Peyer's patch (tissue), 4 donors: ENCODE data around the gene ARHGEF1. TPM values are rescaled to one million over a fixed set of nuclear protein-coding genes. Genes with fewer than 3 reads are reported as not detected.
"Not testable (repeated sequence)": the region's sequence is repeated elsewhere in the genome, so short reads cannot be mapped to it uniquely, and the experiment has no call there.

Source experiments
- DNase-seq, 3 donors: peaks; one replicate each; pipeline ENCODE4 v3.0.0-alpha.2; 2017 to 2019
- H3K27ac ChIP-seq, 4 donors: fragments of 200-600 bp; sonication (generic); one replicate each; pipeline ENCODE4 v1.5.1; 2016 to 2019
- H3K27me3 ChIP-seq, 2 donors: fragments of 200-600 bp; sonication (generic); one replicate each; pipeline ENCODE4 v1.5.1; 2019
- H3K36me3 ChIP-seq, 3 donors: fragments of 200-600 bp; sonication (generic); one replicate each; pipeline ENCODE4 v1.5.1; 2016 to 2019
- H3K4me1 ChIP-seq, 4 donors: fragments of 200-600 bp; sonication (generic); one replicate each; pipeline ENCODE4 v1.5.1; 2016 to 2019
- H3K4me3 ChIP-seq, 4 donors: fragments of 200-600 bp; sonication (generic); 1 replicate in 3 of 4; 2 replicates in 1 of 4; pipeline ENCODE4 v1.5.1; 2016 to 2019; ENCODE audit warnings: mild to moderate bottlenecking in 1 of 4
- H3K9me3 ChIP-seq, 4 donors: fragments of 200-600 bp; sonication (generic); one replicate each; pipeline ENCODE4 v1.5.1; 2016 to 2019; ENCODE audit warnings: mild to moderate bottlenecking in 1 of 4
- POLR2A ChIP-seq, 2 donors: fragments of 450-650 bp; IDR thresholded peaks; one replicate each; pipeline ENCODE4 v1.5.1; 2017; ENCODE audit warnings: antibody characterized with exemption in 2 of 2, mild to moderate bottlenecking in 2 of 2, moderate library complexity in 2 of 2
- total RNA-seq, 4 donors: library from RNA; depleted of rRNA; stranded (reverse); fragments of >200 nt; gene quantifications; one replicate each; pipeline ENCODE4 v1.1.0, GENCODE V29; 2016
- TF ChIP-seq, protein P1 (sequence below), 6 experiments: fragments of 450-650 bp in 4 of 6; fragments of 200-600 bp in 2 of 6; sonication (generic) in 1 of 6; IDR thresholded peaks; one replicate each; pipeline ENCODE4 v1.5.1; 2017 to 2019; ENCODE audit warnings: antibody characterized with exemption in 6 of 6, mild to moderate bottlenecking in 3 of 6, moderate library complexity in 1 of 6

ARHGEF1 gene
- total RNA-seq, 4 donors from 2014 or later: 90.0 to 368 (median 148) TPM

DNA sequence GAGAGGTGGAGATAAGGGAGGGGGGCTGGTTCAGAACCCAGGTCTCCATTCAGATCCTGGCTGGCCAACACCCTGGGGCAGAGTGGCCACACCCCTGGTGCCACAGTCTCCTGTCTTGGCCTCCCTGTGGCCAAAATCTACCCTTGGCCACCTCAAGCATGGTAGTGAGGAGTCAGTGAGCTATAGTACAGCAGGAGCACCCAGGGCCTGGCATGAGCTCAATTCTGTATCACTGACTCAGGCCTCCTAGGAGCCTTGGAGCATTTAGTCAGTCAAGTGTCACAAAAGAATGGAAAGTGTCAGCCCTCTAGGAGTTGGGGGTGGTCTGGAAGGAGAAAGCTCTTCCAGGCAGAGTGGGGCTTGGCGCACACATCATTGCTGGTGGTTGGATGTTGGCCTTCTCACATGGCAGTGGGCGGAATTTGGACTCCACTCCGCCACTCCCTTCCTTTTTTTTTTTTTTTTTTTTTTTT, 12.5 kb upstream of the ARHGEF1 start:
- TF ChIP-seq, protein P1, sequence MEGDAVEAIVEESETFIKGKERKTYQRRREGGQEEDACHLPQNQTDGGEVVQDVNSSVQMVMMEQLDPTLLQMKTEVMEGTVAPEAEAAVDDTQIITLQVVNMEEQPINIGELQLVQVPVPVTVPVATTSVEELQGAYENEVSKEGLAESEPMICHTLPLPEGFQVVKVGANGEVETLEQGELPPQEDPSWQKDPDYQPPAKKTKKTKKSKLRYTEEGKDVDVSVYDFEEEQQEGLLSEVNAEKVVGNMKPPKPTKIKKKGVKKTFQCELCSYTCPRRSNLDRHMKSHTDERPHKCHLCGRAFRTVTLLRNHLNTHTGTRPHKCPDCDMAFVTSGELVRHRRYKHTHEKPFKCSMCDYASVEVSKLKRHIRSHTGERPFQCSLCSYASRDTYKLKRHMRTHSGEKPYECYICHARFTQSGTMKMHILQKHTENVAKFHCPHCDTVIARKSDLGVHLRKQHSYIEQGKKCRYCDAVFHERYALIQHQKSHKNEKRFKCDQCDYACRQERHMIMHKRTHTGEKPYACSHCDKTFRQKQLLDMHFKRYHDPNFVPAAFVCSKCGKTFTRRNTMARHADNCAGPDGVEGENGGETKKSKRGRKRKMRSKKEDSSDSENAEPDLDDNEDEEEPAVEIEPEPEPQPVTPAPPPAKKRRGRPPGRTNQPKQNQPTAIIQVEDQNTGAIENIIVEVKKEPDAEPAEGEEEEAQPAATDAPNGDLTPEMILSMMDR (IDR thresholded peaks at IDR 0.05): no peak
- Histone ChIP-seq H3K36me3 (peaks cover 0 to 30% (median 0%) of the 10 kb centered on the region in 3 donors), H3K9me3 (no peaks in the 10 kb centered on the region), H3K4me3 (no peak overlapping the region), H3K27me3 (no peaks in the 10 kb centered on the region), H3K4me1 (peaks cover 3 to 61% (median 50%) of the 10 kb centered on the region in 4 donors), H3K27ac (peak overlapping the region; percentile 62 to 98 (median 67))
- no peak for DNase-seq

DNA sequence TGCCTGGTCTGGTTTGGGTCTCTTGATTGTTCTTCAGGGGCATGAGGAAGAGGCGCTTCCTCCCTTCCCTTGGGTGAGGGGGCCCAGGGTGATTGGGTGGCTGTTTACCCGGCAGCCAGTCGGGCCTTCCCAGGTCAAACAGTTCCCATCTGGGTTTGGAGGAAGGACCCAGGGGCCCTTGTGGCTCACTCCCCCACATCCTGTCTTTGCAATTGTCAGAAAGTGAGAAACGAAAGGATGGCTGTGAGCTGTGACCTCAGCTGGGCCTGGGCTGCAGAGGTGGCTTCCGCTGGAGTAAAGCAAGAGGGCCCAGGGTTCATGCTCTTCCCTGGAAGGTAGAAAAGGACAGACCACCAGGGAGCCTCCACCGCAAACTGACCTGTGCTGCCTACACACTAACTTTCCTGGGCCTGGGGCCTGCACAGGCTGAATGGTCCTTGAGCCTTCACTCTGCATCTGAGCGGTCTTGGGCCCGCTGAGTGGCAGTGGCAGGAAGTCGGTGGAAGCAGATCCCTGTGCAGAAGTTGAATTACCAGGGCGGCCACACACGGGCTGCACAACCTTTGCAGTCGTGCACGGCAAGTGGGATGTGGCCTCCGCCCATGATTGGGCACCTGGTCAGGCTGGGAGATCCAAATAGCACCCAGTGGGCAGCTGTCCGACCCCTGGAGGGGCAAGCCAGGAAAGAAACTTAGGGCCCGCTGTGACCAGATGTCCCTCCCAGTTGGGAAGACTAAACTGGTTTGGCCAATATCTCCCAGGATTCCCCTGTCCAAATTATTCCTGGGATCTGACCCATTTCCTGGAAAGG, 11.2 kb upstream of the ARHGEF1 start:
- Histone ChIP-seq H3K27me3 (no peaks in the 10 kb centered on the region), H3K27ac (peak overlapping the region; percentile 62 to 98 (median 70))

DNA sequence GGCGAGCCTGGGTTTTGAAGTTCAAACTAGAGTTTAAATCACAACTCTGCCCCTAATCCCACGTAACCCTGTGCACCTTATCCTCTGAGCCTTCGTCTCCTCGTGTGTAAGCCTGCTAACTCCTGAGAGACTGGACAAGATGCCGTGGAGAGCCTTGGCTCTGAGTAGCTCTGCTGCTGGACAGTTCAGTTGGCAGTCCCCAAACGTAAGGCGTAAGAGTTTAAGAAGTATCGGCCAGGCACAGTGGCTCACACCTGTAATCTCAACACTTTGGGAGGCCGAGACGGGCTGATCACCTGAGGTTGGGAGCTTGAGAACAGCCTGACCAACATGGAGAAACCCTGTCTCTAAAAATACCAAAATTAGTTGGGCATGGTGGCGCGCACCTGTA, 10.6 kb upstream of the ARHGEF1 start:
- Histone ChIP-seq H3K4me3 (no peak overlapping the region), H3K9me3 (no peaks in the 10 kb centered on the region), H3K4me1 (peaks cover 3 to 60% (median 57%) of the 10 kb centered on the region in 4 donors), H3K36me3 (peaks cover 0 to 28% (median 0%) of the 10 kb centered on the region in 3 donors), H3K27ac (peak overlapping the region; percentile 62 to 98 (median 70)), H3K27me3 (no peaks in the 10 kb centered on the region)
- no peak for DNase-seq
- TF ChIP-seq, protein P1 (IDR thresholded peaks at IDR 0.05): no peak
- no peak for TF ChIP-seq POLR2A (IDR thresholded peaks at IDR 0.05)

More for the DNA sequence above, 11.2 kb upstream of the ARHGEF1 start:
- H3K9me3 ChIP-seq: no peaks in the 10 kb centered on the region
- H3K36me3 ChIP-seq: peaks cover 0 to 28% (median 0%) of the 10 kb centered on the region in 3 donors
- peak overlapping the region in 1 of 4 donors; percentile 7 for H3K4me3 ChIP-seq
- no peak for TF ChIP-seq POLR2A (IDR thresholded peaks at IDR 0.05)
- TF ChIP-seq, protein P1 (IDR thresholded peaks at IDR 0.05): no peak
- H3K4me1 ChIP-seq: peaks cover 3 to 56% (median 56%) of the 10 kb centered on the region in 4 donors
- peak in 2 of 3 donors; percentile 89 to 93 for DNase-seq

DNA sequence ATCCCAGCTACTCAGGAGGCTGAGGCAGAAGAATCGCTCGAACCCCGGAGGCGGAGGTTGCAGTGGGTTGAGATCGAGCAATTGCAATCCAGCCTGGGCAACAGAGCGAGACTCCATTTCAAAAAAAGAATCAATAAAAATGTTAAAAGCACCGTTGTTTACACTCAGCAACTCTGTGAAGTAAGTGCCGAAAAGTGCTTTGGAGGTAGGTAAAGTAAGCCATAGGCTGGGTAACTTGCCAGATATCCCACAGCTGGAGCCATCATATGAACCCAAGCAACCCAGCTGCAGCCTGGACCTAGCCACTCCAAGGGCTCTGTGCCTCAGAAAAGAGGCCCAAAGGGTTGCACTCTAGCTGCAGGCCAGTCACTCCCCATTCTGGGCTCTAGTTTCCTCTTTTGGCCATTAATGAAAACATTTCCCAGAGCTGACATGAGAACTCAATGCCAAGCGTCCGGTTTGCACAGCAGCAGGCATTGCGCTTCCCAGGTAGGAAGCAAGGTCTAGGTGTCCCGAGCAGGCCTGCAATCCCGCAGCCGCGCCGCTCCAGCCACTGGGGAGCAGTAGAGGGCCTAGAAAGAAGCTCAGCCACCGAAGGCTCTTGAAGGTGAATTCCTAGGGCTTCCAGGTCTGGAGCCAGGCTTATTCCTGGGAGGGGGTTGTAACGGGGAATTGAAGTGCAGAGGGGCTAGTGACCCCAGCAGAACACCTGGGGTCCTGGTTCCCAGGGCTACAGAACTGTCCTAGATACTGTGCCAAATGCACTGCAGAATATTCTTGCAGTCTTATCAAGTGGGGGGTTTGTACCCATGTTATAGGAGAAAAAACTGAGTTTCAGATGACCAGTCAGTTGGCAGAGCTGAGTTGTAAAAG, 10.0 kb upstream of the ARHGEF1 start:
- peak overlapping the region; percentile 9 to 98 (median 64) for H3K27ac ChIP-seq
- no peaks in the 10 kb centered on the region for H3K9me3 ChIP-seq
- peaks cover 0 to 28% (median 0%) of the 10 kb centered on the region in 3 donors for H3K36me3 ChIP-seq
- no peaks in the 10 kb centered on the region for H3K27me3 ChIP-seq
- H3K4me3 ChIP-seq: no peak overlapping the region
- DNase-seq: peak; percentile 87 to 93 (median 89)
- H3K4me1 ChIP-seq: peaks cover 3 to 60% (median 53%) of the 10 kb centered on the region in 4 donors
- TF ChIP-seq, protein P1 (IDR thresholded peaks at IDR 0.05): peak; percentile 67 to 90 (median 79)
- TF ChIP-seq POLR2A (IDR thresholded peaks at IDR 0.05): no peak

DNA sequence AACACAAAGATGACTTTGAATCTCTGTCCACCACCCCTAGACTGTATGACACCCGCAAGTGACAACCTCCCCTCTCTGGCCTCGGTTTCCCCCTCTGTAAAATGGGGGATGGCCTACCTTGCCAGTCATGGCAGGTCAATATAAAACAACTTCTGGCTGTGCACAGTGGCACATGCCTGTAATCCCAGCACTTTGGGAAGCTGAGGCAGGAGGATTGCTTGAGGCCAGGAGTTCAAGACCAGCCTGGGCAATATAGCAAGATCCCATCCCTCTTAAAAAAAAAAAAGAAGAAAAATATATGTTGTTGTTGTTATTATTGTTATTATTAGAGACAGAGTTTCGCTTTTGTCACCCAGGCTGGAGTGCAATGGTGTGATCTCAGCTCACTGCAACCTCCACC, 7.0 kb upstream of the ARHGEF1 start:
- H3K4me1 ChIP-seq: peaks cover 0 to 59% (median 35%) of the 10 kb centered on the region in 4 donors
- H3K27ac ChIP-seq: peak overlapping the region; percentile 56 to 98 (median 79)
- not testable (repeated sequence) for H3K27me3 ChIP-seq, H3K9me3 ChIP-seq, H3K4me3 ChIP-seq, DNase-seq
- peaks cover 0 to 11% (median 0%) of the 10 kb centered on the region in 3 donors for H3K36me3 ChIP-seq
